ENCODE measurements around the gene SPON1.

DNA sequence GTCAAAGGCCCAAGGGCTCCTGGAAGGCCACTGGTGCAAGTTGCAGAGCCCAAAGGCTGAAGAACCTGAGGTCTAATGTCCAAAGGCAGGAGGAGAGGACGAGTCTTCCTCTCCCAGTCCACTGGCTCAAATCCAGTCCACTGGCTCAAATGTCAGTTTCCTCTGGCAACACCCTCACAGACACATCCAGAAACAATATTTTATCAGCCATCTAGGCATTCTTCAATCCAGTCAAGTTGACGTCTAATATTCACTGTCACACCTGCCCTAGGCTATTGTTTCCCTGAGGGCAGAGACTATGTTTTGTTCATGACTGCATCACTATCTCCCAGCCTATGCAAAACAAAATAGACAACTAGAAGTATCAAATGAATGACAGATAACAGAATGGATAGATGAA lies 148.1 kb downstream of the SPON1 start:
- TF ChIP-seq, protein P1, sequence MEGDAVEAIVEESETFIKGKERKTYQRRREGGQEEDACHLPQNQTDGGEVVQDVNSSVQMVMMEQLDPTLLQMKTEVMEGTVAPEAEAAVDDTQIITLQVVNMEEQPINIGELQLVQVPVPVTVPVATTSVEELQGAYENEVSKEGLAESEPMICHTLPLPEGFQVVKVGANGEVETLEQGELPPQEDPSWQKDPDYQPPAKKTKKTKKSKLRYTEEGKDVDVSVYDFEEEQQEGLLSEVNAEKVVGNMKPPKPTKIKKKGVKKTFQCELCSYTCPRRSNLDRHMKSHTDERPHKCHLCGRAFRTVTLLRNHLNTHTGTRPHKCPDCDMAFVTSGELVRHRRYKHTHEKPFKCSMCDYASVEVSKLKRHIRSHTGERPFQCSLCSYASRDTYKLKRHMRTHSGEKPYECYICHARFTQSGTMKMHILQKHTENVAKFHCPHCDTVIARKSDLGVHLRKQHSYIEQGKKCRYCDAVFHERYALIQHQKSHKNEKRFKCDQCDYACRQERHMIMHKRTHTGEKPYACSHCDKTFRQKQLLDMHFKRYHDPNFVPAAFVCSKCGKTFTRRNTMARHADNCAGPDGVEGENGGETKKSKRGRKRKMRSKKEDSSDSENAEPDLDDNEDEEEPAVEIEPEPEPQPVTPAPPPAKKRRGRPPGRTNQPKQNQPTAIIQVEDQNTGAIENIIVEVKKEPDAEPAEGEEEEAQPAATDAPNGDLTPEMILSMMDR (conservative IDR thresholded peaks at IDR 0.05; ENCODE audit: low read depth in 2 of 2) = no peak
- TF ChIP-seq JUNB (IDR thresholded peaks at IDR 0.05; ENCODE audit: unreplicated experiment) = no peak
- TF ChIP-seq STAT1 (IDR thresholded peaks at IDR 0.05; ENCODE audit: unreplicated experiment) = no peak
